HTERT RPE-1 (cell line): ENCODE measurements around the gene CENATAC.
"Not testable (repeated sequence)": the region's sequence is repeated elsewhere in the genome, so short reads cannot be mapped to it uniquely, and the experiment has no call there.

Experiments used
- in situ Hi-C: fragments of 300-500 bp; cut with MboI; formaldehyde crosslinking; loops from 4 replicates; pipeline ENCODE4 v1.14.3; 2020; ENCODE audit warnings: low sequenced_read_pairs

The CENATAC gene

DNA sequence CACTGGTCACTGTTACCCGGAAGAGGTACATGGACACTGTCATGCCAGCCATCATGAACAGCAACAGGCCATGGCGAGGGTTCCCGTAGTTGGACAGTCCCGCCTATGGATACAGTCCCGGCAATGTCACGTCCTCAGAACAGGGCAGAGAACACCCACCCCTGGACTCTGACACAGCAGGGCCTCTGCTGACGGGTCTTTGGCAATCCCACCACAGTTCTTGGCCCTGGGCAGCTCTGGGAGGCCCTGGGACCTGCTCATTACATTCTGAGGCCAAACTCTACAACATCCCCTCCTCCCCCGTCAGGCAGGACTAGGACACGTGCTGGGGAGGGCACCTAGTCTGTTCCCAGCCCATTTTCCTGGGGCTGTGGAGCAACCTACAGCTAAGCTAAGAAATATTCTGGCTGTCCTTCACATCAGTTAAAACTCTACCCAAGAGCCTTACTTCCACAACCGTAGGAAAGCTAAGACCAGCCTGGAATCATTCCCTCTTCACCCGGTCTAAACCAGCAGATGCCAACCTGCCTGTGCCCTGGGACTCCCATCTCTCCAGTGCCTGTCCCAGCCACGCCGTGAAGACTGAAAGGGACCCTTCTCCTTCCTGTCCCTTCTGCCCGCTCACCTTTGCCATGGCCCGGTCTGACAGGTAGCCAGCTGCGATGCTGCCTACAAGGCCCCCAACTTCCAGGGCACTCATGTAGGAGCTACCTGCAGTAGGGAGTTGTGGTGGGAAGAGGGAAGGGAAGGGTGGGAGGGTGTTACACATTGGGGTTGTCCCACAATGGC, 28.2 kb downstream of the CENATAC start:
- in situ Hi-C loops: no loop called here

DNA sequence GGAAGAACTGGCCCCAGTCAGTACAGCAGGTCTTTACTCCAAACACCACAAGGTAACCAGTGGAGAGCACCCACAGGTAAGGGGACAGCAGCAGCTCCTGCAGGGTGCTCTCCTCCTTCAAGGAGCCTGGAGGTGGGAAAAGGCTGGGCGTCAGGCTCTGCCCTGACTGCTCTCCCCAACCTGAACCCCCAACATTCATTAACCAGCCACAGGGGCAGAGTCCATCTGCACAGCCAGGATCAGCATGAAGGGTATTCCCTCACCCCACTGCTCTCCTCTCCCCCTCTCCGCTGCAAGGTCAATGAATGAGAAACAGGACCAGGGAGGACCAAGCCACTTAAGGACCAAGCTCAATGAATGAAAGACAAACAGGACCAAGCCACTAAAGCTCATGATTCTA, 29.0 kb downstream of the CENATAC start:
- in situ Hi-C loops: no loop called here

DNA sequence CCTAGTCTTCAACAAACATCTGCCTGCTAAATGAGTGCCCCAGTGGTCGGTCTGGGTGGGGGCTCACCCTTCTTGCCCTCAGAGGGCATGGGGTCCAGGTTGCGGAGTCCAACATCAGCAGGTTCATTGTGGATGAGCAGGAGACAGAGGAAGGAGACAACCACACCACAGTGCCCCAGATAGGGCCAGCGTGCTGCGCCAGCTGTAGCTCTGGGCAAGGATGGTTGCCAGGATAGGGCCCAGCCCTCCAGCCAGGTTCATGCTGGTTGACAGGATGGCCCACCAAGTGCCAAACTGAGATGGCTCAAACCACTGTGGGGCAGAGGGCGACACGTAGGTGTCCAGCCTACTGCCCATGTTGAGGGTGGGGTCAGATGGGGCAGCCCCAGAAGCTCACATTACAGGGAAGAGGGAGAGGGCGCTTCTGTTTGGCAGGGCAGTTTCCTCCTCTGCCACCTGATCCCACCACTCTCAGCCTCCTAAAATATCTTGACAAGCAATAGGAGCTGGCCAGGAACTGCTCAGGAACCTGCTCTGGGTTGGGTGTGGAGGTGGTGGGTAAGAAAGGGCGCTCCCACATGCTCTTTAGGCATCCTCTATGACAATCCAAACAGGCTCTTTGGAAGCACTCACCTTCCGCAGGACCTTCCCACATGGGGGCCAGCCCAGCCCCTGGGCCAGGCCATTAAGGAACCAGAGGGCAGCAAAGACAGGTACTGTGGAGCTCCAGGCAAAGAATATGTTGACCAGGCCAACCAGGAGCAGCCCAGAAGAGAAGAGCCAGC, 29.8 kb downstream of the CENATAC start:
- in situ Hi-C loops: no loop called here

DNA sequence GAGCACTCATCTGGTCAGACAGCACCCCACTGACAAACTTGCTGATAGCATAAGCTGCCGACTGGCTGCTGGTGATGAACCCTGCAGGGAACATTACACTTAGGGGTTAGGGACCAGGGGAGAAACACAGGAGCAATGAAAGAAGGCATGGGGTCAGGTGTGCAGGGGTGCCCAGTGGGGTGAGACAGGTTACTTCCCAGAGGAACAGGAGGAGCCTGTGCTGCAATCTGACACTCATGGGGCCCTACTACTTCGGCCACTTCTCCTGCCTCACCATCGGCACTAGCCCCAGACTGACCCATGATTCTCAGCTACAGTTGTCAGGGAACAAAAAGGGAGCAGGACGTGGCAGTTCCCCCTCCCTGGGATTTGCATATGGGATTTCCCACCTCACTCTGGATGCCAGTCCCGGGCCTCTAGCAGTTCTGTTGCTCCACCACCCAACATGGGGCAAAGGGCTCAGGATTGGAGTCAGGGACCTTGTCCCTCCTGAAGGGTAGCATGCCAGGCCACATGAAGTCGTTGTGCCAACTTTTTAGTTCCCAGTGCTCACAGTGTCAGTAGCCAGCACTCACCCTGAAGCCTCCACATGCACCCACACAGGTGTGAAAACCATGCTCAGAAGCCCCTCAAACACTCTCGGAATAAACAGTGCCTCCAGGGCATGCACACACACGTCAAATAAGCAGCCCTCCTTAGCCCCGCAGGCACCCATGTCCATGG, 30.6 kb downstream of the CENATAC start:
- in situ Hi-C loops: no loop called here

DNA sequence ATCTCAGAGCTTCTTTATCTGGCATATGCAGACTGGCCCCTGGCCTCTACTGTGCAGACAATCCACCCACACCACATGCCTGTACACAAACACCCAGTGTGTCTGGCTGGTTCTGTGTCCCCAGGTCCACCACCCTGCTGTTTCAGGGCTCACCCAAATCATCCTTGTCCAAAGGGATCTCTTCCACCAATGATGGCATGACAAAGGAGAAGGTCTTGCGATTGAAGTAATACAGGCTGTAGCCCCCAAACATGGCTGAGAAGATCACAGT, 31.1 kb downstream of the CENATAC start:
- in situ Hi-C loops: no loop called here

- in situ Hi-C loops: no loop called here
Measured at GRCh38 chr11:119029340-119030028, 31.5 kb downstream of the CENATAC start.

- in situ Hi-C loops: no loop called here
Measured at GRCh38 chr11:119030029-119030328, 32.0 kb downstream of the CENATAC start.

GRCh38 chr11:119030329-119031047, 32.5 kb downstream of the CENATAC start, which contains the start of gene SLC37A4:
Gene SLC37A4 (minus strand): TSS chr11:119030877.
- in situ Hi-C loops: no loop called here

DNA sequence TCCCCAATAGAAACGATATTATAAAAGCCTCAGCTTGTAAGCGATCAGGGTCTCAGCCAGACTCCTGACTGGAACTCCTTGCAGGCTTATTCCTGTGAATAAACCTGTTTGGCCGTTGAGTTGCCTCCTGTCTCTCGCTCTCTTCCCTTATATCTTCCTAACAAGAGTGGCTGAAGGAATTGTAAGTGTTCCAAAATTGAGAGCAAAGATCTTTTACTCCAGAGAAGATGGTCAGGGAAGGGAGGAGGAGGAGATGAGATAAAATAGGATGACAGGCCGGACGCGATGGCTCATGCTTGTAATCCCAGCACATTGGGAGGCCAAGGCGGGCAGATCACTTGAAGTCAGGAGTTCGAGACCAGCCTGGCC, 34.0 kb downstream of the CENATAC start:
- in situ Hi-C loops: no loop called here

GRCh38 chr11:119033421-119033820, 35.5 kb downstream of the CENATAC start:
- in situ Hi-C loops: not testable (repeated sequence)

DNA sequence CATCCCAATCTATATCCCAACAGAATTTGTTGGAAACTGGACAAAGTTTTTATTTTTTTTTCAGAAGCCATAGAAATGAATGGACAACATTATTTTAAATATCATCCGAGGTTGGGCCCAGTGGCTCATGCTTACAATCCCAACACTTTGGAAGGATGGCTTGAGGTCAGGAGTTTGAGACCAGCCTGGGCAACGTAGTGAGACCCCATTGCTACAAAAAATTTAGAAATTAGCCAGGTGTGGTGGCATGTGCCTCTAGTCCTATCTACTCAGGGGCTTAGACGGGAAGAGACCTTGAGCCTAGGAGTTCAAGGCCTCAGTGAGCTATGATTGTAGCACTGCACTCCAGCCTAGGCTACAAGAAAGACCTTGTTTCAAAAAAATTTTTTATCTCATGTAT, 36.9 kb downstream of the CENATAC start:
- in situ Hi-C loops: no loop called here

DNA sequence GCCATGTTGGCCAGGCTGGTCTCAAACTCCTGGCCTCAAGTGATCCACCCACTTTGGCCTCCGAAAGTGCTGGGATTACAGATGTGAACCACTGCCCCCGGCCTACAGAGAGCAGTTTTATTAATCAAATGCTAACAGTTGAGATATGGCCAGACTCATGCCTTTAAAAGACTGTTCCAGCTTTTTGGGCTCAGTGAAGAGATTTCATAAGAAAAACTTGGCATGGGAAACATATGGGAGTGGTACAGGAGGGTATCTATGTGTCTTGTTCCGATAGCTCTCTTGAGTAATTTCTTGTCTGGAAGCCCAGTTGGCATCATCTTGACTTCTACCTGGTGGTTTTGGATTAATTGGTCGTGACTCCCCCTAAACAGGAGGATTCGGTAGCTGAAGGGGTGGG, 40.9 kb downstream of the CENATAC start:
- in situ Hi-C loops: no loop called here

- in situ Hi-C loops: not testable (repeated sequence)
Measured at GRCh38 chr11:119039471-119039870, 41.5 kb downstream of the CENATAC start.

DNA sequence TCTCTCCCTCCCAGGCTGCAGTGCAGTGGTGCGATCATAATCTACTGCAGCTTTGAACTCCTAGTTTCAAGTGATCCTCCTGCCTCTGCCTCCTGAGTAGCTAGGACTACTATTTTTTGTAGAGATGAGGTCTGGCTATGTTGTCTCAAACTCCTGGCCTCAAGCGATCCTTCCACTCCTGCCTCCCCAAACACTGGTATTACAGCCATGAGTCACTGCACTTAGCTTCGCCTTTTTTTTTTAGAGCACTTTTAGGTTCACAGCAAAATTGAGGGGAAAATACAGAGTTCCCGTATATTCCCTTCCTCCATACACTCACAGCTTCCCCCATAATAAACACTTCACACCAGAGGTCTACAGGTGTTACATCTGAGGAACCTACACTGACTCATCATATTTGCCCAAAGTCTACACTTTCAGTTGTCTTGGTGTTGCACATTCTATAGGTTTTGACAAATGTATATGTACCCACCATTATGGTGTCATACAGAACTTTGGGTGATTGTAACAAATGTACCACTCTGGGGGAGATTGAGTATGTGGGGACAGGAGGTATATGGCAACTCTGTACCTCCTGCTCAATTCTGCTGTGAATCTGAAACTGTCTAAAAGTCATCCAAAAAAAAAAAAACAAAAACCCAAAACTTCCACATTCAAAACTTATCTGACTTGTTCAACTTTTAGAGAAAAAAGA, 44.0 kb downstream of the CENATAC start:
- in situ Hi-C loops: no loop called here

- in situ Hi-C loops: no loop called here
Measured at GRCh38 chr11:119042927-119043326, 45.0 kb downstream of the CENATAC start.

- in situ Hi-C loops: no loop called here
Measured at GRCh38 chr11:119044708-119045107, 46.8 kb downstream of the CENATAC start.

DNA sequence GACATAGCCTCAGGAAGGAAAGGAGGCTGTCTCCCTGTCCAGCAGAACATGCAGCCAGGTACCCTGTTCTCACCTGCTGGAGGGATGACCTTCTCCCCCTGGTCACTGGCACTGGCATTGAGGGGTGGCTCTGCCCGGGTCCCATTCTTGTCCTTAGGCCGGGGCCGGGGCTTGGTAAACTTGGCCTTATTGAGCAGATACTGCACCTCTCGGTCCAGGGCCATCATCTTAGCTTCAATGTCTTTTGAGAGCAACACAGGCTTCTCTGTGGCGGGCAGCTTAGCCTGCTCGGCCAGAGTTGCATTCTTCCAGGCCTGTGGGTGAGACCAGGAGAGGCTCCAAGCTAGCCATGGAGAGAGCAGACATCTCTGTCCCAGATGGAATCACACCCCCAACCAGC, 48.6 kb downstream of the CENATAC start:
- in situ Hi-C loops: no loop called here

- in situ Hi-C loops: no loop called here
Measured at GRCh38 chr11:119047205-119047604, 49.3 kb downstream of the CENATAC start.

DNA sequence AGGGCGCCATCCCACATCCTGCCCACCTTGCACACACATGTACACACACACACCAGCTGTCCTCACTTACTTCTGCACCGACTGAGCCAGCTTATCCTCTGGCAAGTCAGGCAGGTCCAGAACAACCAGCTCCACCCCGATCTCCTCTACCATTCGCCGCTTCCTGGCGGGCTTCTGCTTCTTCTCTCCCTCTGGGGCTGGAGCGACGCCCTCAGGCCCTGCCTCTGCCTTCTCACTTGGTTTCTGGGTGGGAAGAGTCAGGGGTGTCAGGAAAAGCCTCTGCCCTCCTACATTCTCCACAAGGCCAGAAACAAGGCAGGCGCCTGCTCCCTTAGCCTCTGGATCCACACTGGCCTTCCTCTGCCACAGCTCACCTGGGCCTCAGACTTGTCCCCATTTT, 50.7 kb downstream of the CENATAC start:
- in situ Hi-C loops: no loop called here

DNA sequence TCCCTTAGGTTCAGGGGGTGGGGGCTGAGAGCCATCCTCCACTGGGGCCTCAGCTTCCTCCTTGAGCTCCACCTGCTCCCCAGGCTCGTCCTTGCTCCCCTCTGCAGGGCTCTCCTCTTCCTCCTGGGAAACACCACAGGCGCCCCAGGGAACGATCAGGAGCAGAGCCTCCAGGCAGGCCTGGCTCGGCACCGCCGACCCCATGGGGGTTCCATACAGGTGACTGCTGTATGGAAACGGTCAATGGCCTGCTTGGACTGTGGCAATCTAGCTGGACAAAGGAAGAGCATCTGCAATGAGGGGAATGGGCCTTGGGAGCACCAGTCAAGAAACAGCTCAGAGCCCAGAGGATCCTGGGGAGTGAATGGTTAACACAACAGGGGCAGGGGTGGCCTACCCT, 51.1 kb downstream of the CENATAC start:
- in situ Hi-C loops: no loop called here
